Measurements from ENCODE around the gene ZNF184. TPM values are rescaled to one million over a fixed set of nuclear protein-coding genes. Genes with fewer than 3 reads are reported as not detected.

Gene ZNF184
- total and polyA plus RNA-seq, 9 of the 15 experiments (the other 6 are each of a cell fraction or from before 2014, with no cell fraction given) = 7.6 to 22.2 (median 12.8) TPM

DNA sequence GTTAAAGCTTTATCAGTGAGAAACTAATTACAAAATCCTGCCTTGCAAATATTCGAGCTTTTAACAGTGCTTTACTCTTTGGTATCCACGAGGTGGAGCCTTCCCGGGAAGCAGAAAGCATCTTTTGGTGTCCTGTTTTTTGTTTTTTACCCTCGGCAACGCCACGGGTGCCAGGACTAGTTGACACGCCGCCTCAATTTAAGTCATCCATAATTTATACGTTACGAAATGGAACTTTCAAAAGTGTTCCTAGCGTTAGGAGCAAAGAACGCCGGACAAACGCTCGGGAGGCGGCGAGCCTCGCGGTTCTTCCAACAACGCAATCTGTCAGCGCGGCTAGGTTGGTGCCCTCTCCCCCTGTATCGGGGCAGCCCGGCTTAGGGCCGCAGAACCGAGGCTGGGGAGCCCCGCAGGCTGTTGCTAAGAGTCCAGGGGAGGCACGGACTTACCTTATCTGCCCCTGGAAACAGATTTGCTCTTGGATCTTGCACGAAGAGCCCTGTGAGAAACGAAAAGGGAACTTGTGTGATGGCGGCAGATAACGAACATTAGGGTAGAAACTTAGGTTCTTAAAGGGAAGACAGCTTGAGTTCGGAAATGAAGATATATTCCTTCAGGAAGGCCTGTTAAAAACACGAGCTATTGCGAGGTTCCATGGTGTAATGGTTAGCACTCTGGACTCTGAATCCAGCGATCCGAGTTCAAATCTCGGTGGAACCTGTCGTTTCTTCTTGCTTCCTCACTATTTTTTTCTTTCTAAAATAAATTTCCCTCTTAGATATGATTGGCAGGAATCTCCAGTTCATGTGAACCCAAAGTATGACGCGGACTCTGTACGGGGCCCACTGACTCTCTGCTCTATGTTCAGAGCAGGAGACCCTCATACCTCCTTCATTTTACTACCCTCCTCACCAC lies 46.2 kb upstream of the ZNF184 start (continued):
- TF ChIP-seq, protein P1, sequence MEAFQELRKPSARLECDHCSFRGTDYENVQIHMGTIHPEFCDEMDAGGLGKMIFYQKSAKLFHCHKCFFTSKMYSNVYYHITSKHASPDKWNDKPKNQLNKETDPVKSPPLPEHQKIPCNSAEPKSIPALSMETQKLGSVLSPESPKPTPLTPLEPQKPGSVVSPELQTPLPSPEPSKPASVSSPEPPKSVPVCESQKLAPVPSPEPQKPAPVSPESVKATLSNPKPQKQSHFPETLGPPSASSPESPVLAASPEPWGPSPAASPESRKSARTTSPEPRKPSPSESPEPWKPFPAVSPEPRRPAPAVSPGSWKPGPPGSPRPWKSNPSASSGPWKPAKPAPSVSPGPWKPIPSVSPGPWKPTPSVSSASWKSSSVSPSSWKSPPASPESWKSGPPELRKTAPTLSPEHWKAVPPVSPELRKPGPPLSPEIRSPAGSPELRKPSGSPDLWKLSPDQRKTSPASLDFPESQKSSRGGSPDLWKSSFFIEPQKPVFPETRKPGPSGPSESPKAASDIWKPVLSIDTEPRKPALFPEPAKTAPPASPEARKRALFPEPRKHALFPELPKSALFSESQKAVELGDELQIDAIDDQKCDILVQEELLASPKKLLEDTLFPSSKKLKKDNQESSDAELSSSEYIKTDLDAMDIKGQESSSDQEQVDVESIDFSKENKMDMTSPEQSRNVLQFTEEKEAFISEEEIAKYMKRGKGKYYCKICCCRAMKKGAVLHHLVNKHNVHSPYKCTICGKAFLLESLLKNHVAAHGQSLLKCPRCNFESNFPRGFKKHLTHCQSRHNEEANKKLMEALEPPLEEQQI (IDR thresholded peaks at IDR 0.05) = peak; percentile 34
- 0 out of 2 replicates have a peak, but pooled peaks have one; percentile 19 for TF ChIP-seq KDM2B (CRISPR knock-in tag; IDR thresholded peaks at IDR 0.05)
- TF ChIP-seq, protein P2, sequence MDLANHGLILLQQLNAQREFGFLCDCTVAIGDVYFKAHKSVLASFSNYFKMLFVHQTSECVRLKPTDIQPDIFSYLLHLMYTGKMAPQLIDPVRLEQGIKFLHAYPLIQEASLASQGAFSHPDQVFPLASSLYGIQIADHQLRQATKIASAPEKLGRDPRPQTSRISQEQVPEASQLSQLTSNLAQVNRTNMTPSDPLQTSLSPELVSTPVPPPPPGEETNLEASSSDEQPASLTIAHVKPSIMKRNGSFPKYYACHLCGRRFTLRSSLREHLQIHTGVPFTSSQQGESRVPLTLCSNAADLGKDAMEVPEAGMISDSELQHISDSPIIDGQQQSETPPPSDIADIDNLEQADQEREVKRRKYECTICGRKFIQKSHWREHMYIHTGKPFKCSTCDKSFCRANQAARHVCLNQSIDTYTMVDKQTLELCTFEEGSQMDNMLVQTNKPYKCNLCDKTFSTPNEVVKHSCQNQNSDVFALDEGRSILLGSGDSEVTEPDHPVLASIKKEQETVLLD (IDR thresholded peaks at IDR 0.05) = peak; percentile 64
- TF ChIP-seq MECOM (CRISPR knock-in tag; IDR thresholded peaks at IDR 0.05) = no peak
- TF ChIP-seq ETV6 (IDR thresholded peaks at IDR 0.05; ENCODE audit: borderline replicate concordance in 1 of 2, low read depth in 2 of 2, low read length in 1 of 2) = no peak
- TF ChIP-seq ETV6 (CRISPR knock-in tag; IDR thresholded peaks at IDR 0.05; ENCODE audit: borderline replicate concordance) = no peak
- no peak for TF ChIP-seq MCM2 (IDR thresholded peaks at IDR 0.05; ENCODE audit: low read depth)
- TF ChIP-seq, protein P3, sequence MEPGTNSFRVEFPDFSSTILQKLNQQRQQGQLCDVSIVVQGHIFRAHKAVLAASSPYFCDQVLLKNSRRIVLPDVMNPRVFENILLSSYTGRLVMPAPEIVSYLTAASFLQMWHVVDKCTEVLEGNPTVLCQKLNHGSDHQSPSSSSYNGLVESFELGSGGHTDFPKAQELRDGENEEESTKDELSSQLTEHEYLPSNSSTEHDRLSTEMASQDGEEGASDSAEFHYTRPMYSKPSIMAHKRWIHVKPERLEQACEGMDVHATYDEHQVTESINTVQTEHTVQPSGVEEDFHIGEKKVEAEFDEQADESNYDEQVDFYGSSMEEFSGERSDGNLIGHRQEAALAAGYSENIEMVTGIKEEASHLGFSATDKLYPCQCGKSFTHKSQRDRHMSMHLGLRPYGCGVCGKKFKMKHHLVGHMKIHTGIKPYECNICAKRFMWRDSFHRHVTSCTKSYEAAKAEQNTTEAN (CRISPR knock-in tag; IDR thresholded peaks at IDR 0.05) = no peak
- TF ChIP-seq ZSCAN29 (IDR thresholded peaks at IDR 0.05) = peak; percentile 59; the same call in 1 of the 2 replicates
- no peak for TF ChIP-seq CBX5 (IDR thresholded peaks at IDR 0.05; ENCODE audit: borderline replicate concordance, low read depth)
- peak; percentile 96 for TF ChIP-seq BRD4 (IDR thresholded peaks at IDR 0.05)
- peak; percentile 1 for TF ChIP-seq FOS (IDR thresholded peaks at IDR 0.05; ENCODE audit: extremely low read depth, insufficient read length)
- TF ChIP-seq POLR2AphosphoS5 (IDR thresholded peaks at IDR 0.05; ENCODE audit: control insufficient read depth, insufficient read depth, low read depth, low read length) = no peak
- TF ChIP-seq ZNF3 (CRISPR knock-in tag; IDR thresholded peaks at IDR 0.05) = no peak
- TF ChIP-seq SAP30 (IDR thresholded peaks at IDR 0.05; ENCODE audit: borderline replicate concordance, insufficient read depth, low read depth, low read length, poor library complexity, severe bottlenecking) = peak; percentile 58
- TF ChIP-seq, protein P4, sequence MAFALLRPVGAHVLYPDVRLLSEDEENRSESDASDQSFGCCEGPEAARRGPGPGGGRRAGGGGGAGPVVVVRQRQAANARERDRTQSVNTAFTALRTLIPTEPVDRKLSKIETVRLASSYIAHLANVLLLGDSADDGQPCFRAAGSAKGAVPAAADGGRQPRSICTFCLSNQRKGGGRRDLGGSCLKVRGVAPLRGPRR (CRISPR knock-in tag; IDR thresholded peaks at IDR 0.05) = no peak
- TF ChIP-seq STAG1 (CRISPR knock-in tag; IDR thresholded peaks at IDR 0.05; ENCODE audit: borderline replicate concordance) = no peak
- TF ChIP-seq, protein P5, sequence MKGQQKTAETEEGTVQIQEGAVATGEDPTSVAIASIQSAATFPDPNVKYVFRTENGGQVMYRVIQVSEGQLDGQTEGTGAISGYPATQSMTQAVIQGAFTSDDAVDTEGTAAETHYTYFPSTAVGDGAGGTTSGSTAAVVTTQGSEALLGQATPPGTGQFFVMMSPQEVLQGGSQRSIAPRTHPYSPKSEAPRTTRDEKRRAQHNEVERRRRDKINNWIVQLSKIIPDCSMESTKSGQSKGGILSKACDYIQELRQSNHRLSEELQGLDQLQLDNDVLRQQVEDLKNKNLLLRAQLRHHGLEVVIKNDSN (CRISPR knock-in tag; IDR thresholded peaks at IDR 0.05) = no peak
- no peak for TF ChIP-seq DMBX1 (CRISPR knock-in tag; IDR thresholded peaks at IDR 0.05; ENCODE audit: borderline replicate concordance)
- TF ChIP-seq NFE2L1 (tag; IDR thresholded peaks at IDR 0.05; ENCODE audit: borderline replicate concordance, low read depth) = no peak

All from K562 (cell line).